Measurements from ENCODE around the gene ATG13.
A peak's percentile ranks its signal among the peaks of the same experiment; 100 is the strongest.

ATG13 gene

DNA sequence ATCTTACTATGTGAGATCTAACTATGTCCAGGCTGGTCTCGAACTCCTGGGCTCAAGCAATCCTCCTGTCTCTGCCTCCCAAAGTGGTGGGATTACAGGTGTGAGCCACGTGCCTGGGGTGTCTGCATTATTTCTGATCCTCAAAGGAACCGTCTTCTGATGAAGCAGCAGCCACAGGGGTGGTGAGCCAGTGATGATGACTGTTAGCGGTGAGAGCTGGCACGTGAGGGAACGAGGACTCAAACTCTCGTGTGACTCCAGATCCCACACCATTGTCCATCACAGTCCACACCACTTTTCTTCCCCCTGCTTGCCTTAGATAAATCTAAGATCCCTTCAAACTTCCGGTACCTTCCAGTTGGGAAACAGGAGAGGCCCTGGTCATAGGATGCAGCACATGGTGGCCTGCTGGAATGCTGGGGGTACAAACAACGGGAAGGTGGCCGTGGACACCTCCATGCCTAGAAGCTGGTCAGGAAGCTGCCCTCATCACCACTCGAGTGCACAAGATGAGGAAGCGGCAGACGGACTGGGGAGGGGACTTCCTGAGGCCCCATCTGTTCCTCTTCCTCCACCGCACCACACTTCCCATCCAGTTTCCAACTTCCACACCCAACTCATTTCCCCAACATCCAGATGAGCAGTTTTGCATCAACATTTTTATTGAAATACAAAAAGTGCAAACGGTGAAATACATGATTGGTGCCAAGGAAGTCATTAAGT lies 59.2 kb downstream of the ATG13 start:
- no peak for DNase-seq (ENCODE audit: low spot score)

DNA sequence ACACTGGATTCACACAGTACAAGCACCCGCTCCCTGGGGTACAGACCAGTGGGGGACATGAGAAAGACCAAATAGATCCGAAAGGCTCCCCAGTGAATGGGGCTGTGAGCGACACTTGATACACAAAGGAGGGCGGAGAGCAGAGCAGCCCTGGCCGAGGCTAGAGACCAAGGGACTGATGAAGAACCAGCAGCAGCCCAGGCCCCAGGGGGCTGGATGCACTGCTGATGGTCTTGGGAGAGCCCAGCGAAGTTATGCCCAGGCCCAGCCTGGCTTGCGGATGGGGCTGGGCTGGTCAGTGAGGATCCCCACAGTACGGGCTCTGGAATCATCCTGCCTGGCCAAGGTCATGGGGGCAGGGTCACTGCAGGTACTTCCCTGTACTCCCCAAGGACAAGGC lies 59.8 kb downstream of the ATG13 start:
- no peak for DNase-seq (ENCODE audit: low spot score)

GRCh38 chr11:46677991-46678740 lies 60.8 kb downstream of the ATG13 start:
- DNase-seq (ENCODE audit: low spot score), result no peak

- DNase-seq (ENCODE audit: low spot score), result no peak
Observed at GRCh38 chr11:46678741-46679130, 61.4 kb downstream of the ATG13 start.

- no peak for DNase-seq (ENCODE audit: low spot score)
Observed at GRCh38 chr11:46679241-46680163, 62.1 kb downstream of the ATG13 start.

DNA sequence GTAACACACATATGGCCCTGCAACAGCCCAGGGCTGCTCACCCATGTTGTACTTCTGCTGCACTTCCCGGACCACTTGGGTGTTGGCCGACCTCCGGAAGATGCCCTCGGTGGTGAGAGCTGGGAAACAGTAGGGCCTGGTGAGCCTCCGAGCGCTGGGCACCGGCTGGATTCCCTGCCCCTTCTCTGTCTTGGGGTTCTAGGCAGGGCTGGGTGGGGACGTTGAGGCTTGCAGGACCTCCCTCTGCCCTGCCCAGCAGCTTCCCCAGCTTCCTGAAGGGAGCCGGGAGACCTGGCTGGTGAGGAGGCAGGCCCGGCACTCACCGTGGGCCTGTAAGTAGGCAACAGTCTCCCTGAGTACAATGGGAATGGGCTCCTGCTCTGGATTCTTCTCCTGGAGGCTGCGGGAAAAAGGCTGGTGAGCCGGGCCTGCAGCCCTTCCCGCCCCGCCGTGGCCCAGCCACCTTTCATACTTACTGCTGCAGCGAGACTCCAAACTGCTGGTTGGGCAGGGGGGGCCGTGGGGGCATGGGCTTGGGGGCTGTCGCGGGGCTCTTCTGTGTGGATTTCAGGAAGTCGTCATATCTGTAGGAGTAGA lies 62.9 kb downstream of the ATG13 start:
- no peak for DNase-seq (ENCODE audit: low spot score)

DNA sequence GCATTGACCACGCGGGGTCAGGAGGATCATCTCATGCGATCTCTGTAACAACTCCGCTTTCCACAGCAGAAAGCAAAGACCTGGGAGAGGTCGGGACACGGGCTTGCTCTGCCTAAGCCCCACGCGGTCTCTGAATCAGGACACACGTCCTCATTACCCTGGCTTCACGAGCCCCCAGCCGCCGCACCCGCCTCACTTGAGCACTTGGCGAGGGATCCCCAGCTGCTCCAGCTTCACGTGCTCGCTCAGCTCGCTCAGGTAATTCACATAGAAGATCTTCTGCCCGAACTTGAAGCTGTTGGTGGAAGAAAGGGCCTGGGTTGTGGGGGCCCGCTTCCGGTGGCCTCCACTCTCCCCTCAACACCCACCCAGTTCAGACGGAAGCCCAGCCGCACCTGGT lies 63.5 kb downstream of the ATG13 start:
- DNase-seq (ENCODE audit: low spot score), result no peak

GRCh38 chr11:46681814-46682213 lies 64.5 kb downstream of the ATG13 start:
- DNase-seq (ENCODE audit: low spot score), result no peak

DNA sequence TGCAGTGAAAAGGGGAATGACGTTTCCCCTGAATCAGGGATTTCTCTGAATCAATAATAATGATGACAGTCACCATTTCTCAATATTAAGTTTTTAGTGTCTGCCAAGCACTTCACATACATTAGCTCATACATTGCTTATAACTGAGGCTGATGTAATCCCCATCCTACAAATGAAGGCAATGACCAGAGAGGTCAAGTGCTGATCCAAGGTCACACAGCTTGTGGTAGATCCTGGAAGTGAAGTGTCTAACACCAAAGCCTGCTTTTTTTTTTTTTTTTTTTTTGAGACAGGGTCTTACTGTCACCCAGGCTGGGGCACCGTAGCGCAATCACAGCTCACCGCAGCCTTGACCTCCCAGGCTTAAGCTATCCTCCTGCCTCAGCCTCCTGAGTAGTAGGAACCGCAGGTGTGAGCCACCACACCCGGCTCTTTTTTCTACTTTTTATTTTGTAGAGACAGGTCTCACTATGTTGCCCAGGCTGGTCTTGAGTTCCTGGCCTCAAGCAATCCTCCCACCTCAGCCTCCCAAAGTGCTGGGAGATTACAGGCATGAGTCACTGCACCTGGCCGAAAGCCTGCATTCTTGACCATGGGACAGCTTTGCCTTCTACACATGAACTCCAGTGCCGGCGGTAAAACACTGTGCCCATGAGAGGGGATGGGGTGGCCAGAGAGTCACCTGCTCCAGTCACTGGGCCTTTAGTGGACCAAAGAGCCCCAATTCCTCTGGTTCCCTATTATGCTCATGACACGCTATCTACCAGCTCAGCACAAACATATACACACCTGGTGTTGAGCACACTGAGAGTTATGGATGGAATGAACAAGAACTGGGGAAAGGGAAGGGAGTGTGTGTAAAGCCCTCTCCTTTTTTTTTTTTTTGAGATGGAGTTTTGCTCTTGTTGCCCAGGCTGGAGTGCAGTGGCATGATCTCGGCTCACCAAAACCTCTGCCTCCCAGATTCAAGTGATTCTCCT lies 65.7 kb downstream of the ATG13 start:
- no peak for DNase-seq (ENCODE audit: low spot score)

GRCh38 chr11:46684367-46684766 lies 67.0 kb downstream of the ATG13 start:
- peak; percentile 28 for DNase-seq (ENCODE audit: low spot score)

GRCh38 chr11:46686886-46687795 lies 69.8 kb downstream of the ATG13 start:
- DNase-seq (ENCODE audit: low spot score), result peak; percentile 21

DNA sequence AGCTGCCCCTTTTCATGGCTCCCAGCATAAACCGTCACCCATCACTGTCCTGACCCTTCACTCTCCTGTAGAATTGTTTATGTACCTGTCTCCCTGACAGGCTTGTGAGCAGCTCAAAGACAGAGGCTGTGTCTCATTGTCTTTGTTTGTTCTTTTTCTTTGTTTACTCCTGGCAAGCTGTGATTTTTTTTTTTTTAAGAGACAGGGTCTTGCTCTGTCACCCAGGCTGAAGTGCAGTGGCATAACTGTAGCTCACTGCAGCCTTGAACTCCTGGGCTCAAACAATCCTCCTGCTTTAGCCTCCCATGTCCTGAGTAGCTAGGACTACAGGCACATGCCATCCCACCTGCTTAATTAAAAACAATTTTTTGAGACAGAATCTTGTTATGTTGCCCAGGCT lies 73.3 kb downstream of the ATG13 start:
- DNase-seq (ENCODE audit: low spot score), result no peak

DNA sequence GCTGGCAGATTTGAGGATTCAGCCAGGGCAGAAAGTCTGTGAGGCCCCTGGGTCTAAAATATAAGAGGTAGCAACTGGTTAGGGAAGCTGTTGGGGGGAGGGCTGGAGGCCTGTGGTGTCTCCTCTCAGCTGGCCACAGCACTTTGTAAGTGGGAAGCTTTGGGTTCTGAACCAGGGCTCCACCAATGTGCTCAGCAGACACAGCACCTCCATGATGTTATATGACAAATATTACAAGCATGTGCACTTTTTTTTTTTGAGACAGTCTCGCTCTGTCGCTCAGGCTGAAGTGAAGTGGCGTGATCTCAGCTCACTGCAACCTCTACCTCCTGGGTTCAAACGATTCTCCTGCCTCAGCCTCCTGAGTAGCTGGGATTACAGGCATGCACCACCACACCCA lies 75.1 kb downstream of the ATG13 start:
- DNase-seq (ENCODE audit: low spot score), result no peak

GRCh38 chr11:46693597-46694012 lies 76.3 kb downstream of the ATG13 start:
- DNase-seq (ENCODE audit: low spot score), result no peak

DNA sequence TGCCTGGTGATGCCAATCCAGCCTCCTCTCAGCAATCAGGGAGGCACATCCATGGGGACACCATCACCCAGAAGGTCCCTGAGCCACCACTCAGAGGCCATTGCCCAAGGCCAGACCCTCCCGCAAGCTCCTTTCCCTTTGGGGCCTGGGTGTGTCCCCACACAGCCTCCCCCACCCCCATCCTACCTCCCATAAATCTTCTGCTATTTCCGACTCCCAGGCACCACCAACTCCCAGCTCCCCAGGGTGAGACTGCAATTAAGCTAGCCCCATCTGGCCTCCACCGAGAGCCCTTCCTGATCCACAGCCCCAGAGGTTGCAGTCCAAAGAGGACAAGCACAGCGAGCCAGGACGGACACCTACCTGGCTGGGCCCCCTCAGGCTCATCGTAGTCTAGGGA lies 76.7 kb downstream of the ATG13 start:
- DNase-seq (ENCODE audit: low spot score), result no peak

DNA sequence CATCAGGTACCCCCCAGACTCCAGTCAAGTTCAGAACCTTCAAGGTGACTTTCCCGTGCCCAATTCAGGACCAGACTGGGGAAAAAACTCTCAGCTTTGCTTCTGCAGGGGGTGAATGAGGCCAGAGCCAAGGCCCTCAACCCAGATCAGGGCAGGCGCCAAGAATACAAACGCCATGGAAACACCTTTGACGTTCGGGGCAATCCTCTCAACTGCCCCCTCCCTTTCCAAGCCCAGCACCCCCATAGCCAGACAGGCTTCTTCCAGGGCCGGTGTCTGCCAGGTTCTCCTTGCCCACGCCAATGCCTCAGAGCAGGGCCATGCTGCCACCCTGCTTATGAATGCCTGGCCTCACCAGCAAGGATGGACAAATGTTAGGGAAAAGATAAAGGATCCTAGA lies 77.3 kb downstream of the ATG13 start:
- DNase-seq (ENCODE audit: low spot score), result no peak

GRCh38 chr11:46695345-46696211 lies 78.2 kb downstream of the ATG13 start:
- no peak for DNase-seq (ENCODE audit: low spot score)

DNA sequence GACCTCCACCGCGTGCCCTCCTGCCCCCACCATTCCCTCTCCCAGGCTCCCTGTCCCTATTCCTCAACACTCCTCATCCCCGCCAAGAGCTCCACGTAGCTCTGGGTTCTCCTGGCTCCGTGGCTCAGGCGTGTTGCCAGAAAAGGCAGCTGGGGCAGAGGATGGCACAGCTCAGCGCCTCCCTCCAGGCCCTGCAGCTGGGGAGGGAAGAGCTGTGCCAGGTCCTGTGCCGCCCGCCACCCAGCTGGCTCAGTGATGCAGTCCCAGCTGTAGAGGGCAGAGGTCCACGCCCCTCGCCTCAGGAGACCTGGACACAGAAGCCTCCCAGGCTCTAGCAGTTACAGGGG lies 78.8 kb downstream of the ATG13 start:
- no peak for DNase-seq (ENCODE audit: low spot score)

DNA sequence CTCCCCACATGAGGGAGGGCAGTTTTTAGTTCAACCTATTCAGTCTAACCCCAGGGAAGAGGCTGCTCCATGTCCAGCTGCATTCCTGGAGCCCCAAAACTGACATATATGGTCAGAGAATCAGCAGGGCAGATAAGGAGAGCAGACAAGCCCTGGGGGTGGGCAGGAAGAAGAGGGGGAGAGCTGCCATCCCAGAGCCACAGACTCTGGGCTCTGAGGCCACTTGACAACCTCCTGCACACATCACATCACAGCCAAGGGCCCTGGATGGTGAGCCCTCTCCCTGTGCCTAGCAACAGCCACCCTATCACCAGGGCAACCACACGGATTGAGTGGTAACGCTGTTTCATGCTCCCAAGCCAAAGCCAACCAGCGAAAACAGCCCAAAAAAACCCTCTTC lies 80.0 kb downstream of the ATG13 start:
- DNase-seq (ENCODE audit: low spot score), result no peak
